EL (cell line): ENCODE results near the gene DPF3.
"Not testable (repeated sequence)": the region's sequence is repeated elsewhere in the genome, so short reads cannot be mapped to it uniquely, and the experiment has no call there.

ENCODE experiments used
- DNase-seq: peaks from one replicate; pipeline ENCODE4 v3.0.0-alpha.2; 2016

The DPF3 gene

DNA sequence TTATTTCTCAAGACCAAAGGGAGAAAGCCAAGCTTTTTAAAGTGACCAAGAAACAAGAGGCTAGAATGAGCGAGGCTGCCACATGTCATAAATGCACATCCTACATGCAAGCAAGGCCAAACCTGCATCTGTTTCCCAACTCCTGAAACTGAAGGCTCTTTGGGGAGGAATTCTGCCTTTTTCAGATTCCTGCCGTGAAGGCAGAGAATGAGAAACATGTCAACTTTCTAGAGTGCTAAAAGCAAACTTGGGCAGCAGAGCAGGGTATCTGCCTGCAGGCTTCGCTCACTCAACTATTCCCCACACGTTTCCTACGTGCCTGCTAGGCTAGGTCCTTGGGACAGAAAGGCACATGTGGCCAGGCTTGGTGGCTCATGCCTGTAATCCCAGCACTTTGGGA lies 15.2 kb downstream of the DPF3 start:
- no peak for DNase-seq

DNA sequence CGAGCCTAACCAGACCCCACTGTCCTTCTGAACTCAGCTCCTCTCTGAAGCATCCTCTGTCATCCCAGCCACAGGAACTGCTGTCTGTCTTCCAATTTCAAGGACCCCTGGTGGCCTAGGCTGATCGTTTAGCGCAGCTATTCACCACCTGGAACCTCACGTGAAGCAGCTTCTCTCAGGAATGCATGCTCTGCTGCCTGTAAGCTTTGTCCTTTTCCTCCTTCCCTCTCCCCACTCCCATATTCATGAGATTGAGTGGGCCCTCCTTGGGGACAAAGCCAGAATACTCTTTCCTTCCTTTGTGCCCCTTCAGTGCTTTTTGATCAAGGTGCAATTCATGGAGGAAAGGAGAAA lies 17.2 kb downstream of the DPF3 start:
- DNase-seq = no peak

DNA sequence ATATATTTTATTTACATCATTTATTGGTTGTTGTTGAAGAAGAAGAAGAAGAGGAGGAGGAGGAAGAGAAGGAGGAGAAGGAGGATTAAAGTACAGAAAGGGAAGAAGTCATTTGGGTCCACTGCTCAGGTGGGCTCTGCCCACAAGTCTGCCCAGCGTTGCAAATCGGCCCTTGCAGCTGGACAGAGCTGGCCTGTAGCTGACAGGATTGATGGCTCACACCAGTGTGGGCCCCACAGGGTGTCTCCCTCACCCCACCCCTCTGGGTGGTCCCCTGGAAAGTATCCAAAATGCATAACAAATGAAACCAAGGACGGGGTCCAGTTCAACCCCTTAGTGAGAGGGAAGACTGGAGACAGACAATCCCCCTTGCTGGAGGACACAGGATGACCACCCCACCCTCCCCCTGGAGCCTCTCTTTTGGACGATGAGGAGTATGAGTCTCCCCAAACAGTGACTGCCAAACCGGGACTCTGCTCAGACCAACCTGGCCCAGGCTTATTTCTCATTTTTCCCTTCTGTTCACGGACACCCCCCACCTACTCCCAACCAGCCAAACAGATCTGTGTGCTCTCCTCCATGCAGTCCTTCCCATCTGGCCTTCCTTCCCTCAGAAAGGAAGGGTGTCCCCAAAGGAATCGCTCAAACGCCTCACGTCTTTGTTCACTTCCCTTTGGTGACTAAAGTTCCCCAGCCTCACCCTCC lies 17.7 kb downstream of the DPF3 start:
- no peak for DNase-seq

DNA sequence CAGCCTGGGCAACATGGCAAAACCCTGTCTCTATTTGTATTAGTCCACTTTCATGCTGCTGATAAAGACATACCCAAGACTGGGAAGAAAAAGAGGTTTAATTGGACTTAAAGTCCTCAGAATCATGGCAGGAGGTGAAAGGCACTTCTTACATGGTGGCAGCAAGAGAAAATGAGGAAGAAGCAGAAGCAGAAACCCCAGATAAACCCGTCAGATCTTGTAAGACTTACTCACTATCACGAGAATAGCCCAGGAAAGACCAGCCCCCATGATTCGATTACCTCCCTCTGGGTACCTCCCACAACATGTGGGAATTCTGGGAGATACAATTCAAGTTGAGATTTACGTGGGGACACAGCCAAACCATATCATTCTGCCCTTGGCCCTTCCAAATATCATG lies 23.0 kb downstream of the DPF3 start:
- not testable (repeated sequence) for DNase-seq

DNA sequence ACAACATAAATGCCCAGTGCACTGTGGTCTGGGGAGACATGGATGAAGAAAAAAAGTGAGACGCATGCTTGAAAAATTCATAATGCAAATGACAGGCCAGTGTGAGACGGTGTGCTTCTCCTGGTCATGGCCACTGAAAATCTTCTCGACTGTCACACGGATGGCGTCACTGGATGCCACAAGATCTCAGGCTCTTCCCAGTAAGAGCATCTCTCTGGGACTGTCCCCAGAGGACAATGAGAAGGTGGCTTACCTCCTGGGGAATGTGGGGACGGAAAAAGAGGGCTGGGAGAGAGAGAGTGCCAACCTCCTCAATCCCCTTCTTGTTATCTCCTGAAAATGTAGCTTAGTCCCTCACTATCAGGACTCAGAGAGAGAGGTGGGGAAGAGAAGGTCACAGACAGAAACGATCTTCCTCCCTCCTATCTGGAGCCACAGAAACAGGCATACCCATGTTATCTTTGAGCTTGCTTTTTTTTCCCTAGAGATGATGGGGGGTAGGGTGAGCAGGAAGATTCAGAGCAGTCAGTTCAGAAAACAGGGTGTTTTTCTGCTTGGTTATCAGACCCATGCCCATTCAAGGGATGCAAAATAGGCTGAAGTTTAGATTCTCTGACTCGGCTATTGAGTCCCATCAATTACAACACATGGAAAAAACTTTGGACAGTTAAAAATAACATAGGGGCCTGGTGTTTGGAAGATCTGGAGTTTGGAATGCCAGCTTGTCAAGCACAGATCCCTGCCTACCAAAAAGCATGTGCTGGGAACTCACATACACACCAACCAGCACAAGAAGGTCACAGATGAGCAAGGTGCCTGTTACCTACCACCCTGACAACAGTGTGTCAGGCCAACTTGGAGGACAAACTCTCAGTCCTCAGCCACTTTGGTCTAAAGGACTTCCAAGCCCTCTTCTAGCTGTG lies 24.2 kb downstream of the DPF3 start:
- DNase-seq = no peak

DNA sequence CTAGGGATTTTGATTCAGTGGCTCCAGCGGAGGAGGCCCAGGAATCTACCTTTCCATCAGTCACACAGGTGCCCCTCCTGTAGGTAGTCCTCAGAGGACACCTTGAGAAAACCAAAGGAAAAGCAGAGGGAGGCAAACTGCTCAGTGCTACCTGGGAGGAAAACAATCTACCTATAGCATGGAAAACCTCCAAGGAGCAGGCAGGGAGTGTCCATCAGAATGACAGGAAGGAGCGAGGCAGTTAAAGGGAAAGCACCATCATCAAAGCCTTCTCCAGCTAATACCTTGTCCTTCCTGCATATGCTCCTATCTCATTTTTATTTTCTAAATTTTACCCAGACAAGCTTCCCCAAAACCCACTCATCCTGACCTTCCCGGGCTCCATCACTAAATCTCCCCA lies 25.4 kb downstream of the DPF3 start:
- DNase-seq = no peak

DNA sequence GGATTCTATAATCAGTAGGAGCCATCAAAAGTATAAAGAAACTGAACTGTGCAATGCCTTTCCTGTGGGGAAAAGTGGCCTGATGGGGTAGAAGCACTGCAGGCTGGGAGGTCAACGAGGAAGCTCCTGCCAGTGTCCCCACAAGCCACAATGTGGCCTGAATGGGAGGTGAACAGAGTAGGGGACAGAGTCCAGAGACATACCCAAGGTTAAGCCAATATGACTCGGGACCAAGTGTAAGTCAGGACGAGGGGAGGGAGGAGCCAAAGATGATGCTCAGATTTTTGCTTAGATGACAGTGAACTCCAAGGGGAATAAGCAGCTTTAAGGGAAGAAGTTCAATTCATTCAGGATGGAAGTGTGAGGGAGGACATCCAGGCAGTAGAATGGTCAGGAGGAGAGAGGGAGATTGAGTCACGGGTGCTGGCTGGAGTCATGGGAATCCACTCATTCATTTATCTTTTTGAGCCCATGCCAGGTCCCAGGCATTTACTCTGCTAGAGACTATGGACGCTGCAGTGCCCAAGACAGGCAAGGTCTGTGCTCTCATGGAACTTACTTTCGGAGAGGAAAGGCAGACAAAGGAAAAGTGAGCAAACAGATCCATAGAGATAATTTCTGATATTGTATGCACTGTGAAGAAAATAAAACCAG lies 29.1 kb downstream of the DPF3 start:
- DNase-seq = no peak

DNA sequence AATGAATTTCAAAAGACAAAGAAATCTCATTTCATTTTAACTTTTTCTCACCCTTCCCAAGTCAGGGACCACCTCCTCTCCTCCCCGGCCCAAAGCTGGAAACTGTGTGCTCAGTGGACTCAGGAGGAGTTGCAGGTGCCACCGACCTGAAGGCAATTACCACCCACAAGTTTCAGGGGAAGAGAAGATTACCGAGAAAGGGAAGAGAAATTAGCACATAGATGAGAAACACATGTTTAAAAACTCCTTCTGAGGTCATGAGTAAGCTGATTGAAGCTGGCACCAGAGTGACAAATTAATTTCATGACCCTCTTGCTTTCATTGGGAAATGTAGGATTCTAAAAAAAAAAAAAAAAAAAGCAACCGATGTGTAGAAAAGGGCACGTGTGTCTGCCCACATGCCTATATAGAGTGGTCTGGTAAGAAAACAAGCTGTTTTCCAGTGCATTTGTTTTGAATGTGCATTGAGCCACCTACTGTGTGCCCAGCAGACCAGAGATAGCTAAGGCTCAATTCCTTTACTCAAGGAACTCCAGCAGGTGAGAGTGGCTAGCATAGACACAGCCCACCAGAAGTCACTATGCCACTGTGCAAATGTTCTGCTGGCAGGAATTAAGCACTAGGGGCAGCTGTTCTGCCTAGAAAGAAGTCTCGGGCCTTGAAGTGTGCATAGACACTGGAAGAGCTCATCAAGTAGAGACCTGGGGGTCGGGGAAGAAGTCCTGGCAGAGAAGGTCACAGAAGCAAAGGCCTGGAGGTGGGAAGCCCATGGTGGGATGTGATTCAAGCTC lies 30.5 kb downstream of the DPF3 start:
- no peak for DNase-seq

DNA sequence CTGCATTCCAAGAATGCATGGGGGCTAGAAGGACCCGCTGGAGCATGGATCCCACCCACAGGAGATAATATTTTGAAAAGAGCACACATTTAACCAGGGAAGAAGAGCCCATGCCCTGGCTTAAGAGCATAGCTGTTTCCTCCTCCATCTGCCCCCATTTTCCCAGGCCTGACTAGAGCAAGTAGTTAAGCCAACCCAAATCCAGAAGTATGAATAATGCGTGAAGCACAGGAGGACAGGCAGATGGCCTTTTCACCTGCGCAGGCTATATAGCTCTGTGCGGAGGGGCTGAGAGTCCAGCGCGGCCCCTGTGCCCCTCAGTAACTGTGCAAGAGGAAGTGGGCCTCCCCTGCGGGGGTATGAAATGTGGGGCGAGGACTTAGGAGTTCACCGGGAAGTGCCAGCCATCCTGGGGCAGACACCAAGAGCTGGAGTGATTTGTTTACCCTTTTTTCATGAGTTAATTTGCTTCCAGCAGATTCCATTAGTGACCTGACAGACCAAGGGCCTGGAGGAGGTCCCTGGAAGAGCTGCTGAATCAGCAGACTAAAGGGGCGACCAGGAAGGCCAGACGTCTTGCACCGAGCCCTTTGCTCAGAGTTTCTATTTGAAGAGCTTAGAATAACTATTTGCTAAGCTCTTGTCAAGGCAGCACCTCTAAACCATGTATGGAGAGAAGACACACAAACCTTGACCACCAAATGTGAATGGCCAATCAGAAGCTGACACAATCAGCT lies 37.2 kb downstream of the DPF3 start:
- no peak for DNase-seq

DNA sequence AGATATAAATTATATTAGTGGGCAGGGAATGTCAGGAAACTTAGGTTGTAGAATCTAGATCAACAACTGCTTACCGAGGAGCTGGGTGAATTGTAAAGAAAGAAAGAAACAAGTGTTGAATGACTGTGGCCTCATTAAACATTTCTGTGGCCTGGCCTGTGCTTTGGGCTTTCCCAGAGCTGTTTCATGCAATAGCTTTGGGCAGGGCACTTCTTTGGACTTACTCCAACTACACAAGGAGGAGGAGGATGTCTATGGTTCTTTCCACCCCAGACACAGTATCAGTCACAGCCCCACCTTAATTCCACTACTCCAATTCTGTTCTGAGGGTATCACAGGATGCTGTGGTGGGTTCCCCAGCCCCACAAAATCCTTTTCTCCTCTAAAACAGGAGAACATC lies 38.0 kb downstream of the DPF3 start:
- DNase-seq = peak; percentile 63

DNA sequence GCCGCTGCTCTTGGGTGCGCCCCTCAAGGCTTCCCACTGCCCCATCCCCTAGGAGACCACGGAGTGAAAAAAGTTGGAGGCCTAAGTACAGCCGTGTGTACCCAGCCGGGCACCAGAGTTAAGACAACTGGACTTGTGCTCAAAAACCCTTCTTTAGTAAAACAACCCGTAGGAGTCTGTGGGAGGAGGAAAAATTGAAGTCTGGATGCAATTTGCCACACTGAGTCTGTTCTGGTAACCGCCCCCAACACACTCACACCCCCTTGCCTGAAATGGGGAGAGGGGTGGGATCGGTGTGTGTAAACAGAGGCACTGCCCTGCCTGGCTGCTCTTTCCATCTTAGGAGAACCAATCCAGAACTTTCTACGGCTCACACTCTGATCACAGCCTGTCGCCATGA lies 41.7 kb downstream of the DPF3 start:
- no peak for DNase-seq

DNA sequence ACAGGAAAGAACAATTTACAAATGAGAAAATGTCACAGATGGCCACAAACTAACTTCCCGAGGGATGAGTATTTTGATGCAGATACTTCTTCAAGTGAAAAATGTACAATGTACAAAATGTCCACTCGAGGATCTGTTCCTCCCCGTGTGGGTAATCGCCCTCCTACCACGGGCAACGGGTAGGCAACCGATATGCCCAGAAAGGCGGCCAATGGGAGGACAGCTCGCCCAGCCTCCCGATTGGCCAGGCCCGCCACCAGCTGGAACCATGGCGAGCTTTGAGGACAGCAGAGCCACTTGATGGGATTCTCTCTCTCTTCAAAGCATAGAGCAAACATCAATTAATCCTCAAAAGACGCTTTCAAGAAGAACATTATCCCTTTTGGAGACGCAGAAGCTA lies 42.3 kb downstream of the DPF3 start:
- DNase-seq = no peak

DNA sequence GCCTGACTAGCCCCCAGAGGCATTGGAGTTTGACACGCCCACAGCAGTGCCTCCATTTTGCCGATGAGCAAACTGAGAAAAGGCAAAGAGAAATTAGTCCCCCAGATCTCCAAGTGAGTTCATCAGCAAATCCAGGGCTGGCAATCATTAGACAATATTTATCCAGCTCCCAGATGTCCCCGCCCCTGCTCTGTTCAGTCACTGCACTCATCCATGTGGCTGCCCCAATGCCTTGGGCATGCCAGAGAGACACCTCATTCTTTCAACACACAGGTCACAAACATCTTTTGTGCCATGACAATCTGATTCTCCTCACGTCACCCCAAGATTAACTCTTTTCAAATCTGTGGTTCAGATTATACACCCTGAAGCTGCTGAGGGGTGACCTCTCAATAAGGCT lies 43.5 kb downstream of the DPF3 start:
- peak; percentile 24 for DNase-seq

DNA sequence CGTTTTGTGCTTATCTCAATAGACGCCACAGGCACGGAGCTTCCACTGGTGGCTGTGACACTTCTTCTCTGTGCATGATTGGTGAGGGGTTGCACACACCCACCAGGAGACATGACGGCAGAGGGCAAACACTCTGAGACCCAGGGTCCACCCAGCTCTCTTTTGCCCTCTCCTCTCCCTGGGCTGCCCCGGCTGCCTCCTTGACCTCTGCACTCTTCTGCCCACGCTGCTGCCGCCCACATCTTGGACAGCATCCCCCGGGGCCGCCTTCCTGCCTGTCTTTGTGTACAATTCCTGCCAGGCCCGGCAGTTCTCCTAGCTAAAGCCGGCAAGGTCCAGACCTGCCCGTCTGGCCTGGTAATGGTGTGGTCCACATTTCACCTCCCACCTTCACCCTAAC lies 44.7 kb downstream of the DPF3 start:
- no peak for DNase-seq

DNA sequence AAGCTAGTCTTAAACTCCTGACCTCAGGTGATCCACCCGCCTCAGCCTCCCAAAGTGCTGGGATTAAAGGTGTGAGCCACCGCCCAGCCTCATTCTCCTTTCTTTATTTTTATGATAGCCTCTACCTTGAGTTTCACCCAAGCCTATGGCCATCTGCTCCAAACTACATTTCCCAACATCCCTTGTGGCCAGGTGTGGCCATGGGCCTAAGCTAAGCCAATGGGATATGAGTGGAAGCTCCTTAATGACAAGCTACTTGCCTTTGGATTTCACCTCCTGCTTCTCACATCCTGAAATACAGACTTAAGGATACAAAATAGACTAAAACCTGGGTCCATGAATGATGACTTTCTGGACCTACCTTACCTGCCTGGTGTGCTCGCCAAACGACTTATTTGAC lies 46.2 kb downstream of the DPF3 start:
- DNase-seq = no peak

DNA sequence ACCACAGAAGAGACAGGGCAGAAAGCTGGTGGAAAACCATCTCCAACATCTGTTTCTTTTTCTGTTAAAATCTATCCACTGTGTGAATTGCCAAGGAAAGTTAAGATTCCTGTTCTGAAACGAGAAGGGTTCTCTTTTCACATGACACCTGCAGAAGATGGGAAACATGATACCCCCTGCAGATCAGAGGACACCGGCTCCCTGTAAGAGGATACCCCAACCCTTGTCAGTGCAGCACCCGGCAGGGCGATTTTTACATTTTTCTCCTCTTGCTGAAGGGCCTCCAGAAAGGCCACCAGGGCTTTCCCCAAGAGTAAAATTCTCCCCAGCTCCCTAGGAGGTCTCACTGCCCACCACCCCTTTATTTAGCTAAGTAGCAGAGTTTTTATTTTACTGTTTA lies 48.2 kb downstream of the DPF3 start:
- no peak for DNase-seq

DNA sequence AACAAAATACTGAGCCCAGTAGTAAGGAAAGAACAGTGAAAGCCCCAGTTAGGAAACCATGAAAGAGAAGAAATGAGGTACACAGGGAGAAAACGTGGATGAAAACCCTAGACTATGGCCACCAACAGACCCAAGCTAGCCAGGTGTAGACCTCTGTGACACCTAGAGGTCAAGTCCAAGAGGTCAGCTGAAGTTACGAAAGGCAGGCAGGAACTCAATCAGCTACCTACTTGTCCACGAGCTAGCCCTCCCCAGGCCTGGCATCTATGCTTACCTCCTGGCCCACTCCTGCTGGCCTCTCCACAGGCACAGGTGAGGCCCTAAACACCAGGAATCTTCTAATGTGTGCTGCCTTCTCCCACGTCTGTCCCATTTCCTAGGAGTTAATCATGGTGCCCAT lies 48.7 kb downstream of the DPF3 start:
- no peak for DNase-seq

DNA sequence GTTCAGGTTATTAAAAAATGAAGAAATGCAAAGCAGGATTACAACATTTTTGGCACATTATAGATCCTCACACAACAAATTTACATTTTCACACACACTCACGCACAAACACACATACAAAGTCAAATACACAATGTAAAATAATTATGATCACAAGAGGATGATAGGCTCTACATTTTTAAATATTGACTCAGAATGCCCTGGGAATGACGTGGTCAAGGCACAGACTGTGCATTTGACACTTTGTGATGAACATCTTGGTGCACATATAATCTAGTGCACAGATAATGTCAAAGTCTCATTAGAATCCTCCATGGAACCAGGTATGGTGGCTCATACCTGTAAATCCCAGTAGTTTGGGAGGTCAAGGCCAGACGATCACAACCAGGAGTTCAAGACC lies 49.4 kb downstream of the DPF3 start:
- DNase-seq = peak; percentile 66

DNA sequence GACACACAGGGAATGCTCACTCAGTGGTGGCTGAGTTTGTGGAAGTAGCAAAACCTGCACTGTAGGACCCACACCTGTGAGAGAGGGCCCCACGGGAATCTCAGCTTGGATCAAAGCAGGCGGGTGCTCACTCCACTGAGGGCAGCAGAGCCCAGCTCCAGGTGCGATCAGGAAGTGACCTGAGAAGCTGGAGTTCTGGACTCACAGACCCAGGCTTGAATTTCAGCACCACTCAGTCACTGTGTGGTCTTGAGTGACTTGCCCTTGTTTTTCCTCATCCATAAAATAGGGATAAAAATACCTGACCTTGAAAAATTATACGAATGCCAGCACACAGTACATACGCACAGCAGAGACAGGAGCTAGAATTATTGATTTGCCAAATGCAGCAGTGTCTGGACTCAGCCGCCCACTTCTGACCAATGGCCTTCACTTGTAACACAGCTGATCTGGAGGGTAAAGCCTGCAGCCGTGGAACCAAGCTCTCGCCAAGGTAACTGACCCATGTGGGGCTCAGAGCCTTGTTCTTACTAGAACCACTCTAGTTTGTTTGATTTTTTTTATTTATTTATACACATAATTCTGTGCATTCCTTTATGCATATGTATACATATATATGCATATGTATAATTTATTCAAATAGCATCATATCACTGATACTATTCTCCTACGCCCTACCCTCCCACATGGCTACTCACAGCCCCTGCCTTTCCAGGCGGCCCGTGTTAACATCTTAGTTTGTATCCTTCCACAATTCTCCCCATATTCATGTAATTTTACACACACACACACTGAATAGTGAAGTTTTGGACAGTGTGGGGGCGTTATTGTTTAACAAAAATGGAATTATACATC lies 53.9 kb downstream of the DPF3 start:
- no peak for DNase-seq

DNA sequence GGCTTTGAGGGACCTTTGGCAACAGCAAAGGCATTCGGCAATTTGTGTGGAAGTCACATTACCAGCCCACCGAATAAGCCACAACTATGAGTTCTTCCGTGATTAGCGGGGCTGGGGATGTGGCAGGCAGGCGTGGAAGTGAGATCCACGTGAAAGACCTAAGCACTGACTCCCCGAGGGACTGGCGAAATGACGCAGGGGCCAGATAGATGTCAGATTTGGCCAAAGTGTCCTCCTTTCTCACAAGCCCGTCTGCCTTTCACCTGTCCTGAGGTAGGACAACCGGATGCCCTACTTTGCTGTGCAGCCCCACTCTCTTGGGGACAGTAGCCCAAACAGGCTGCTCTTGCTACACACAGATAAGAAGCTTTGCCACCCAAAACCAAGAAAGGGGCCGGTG lies 54.5 kb downstream of the DPF3 start:
- DNase-seq = no peak

DNA sequence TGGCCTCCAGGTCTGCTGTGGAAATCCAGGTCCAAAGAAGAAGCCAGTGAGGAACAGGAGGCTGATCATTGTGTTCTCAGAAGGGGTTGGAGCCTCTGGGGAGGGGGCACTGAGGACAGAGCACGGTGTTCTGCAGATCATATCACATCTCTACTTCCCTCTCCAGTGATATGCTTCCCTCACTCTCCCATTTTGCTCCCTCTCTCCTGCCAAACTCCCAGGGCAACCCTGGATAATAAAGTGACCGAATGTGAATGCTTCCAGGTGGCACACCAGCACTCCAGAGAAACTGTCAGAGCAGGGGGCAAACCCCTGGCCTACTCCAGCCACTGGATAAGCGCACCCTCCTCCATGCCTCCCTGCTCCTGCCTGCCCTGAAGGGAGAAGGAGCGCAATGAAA lies 57.8 kb downstream of the DPF3 start:
- no peak for DNase-seq

DNA sequence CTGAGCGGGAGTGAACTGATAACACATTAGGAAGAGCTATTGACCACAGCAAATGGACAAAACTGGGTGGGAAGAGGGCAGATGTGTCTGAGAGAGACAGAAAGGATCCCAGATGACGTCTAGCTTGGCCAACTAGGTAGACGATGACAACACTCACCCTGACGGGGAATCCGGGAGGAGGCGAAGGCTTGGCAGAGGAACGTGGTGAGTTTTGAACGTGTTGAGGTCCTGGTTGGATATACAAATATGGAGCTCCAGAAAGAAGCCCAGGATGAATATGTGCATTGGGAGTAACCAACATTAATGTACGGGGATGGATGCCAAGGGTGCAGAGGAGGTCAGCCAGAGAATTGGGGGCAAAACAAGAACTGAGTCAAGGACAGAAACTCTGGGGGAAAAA lies 60.7 kb downstream of the DPF3 start:
- no peak for DNase-seq
